H1 (cell line): ENCODE data around the gene FUNDC1. TPM values are rescaled to one million over a fixed set of nuclear protein-coding genes. Genes with fewer than 3 reads are reported as not detected.

Experiments
- CTCF ChIA-PET: fragments of 300-600 bp; sonication (Branson Sonifier 250); formaldehyde crosslinking; loops from one replicate; lab custom pipeline; 2021; ENCODE audit not compliant: partially characterized antibody; lab: Charles Lee
- POLR2A ChIA-PET: fragments of 300-600 bp; sonication (Branson Sonifier 250); formaldehyde crosslinking; loops from one replicate; lab custom pipeline; 2021; ENCODE audit warnings: inconsistent platforms; ENCODE audit not compliant: partially characterized antibody; lab: Charles Lee
- DNase-seq, 2 experiments: peaks; one replicate each; pipeline versions ENCODE4 v3.0.0 to v3.0.0-alpha.2; 2010 to 2022; ENCODE audit warnings: low spot score in 2 of 2, low read depth in 1 of 2, mixed read lengths in 1 of 2
- FAIRE-seq: peaks from 2 replicates; lab custom pipeline; 2011; peaks lifted over from hg19 to GRCh38; lab: Jason Lieb, UNC
- H2AFZ ChIP-seq: 2 replicates; pipeline ENCODE4 v1.8.1; 2012; ENCODE audit warnings: low read length, inconsistent platforms
- H2AK5ac ChIP-seq: 2 replicates; pipeline ENCODE4 v1.6.1; 2013; ENCODE audit warnings: low read depth, low read length
- H2BK120ac ChIP-seq: replicated peaks from 2 replicates; pipeline ENCODE3; 2013; ENCODE audit warnings: low read depth, low read length, inconsistent platforms
- H2BK12ac ChIP-seq: 2 replicates; pipeline ENCODE4 v1.6.1; 2013; ENCODE audit warnings: low read depth, low read length
- H2BK15ac ChIP-seq: 2 replicates; pipeline ENCODE4 v1.6.1; 2013; ENCODE audit warnings: low read length
- H2BK20ac ChIP-seq: 2 replicates; pipeline ENCODE4 v1.6.1; 2013; ENCODE audit warnings: low read length
- H2BK5ac ChIP-seq: 2 replicates; pipeline ENCODE4 v1.6.1; 2013; ENCODE audit warnings: low read depth, low read length
- H3K14ac ChIP-seq: 2 replicates; pipeline ENCODE4 v1.6.1; 2013; ENCODE audit warnings: inconsistent platforms; ENCODE audit not compliant: insufficient read length
- H3K18ac ChIP-seq: 2 replicates; pipeline ENCODE4 v1.6.1; 2013; ENCODE audit warnings: low read length; ENCODE audit errors: extremely low read depth
- H3K23ac ChIP-seq: 2 replicates; pipeline ENCODE4 v1.6.1; 2013; ENCODE audit warnings: inconsistent platforms; ENCODE audit not compliant: insufficient read length
- H3K23me2 ChIP-seq: 2 replicates; pipeline ENCODE4 v1.6.1; 2013; ENCODE audit warnings: low read depth, low read length
- H3K27ac ChIP-seq: 2 replicates; pipeline ENCODE4 v1.6.1; 2011; ENCODE audit warnings: low read depth, low read length, inconsistent platforms
- H3K27me3 ChIP-seq, 4 experiments: replicated peaks in 1 of 4; 1 replicate in 1 of 4; 2 replicates in 3 of 4; pipeline versions ENCODE4 v1.6.1 to v1.8.1; 2011 to 2013; ENCODE audit warnings: low read length in 3 of 4, mild to moderate bottlenecking in 3 of 4, inconsistent platforms in 2 of 4, mixed read lengths in 2 of 4, moderate library complexity in 1 of 4; ENCODE audit not compliant: control insufficient read depth in 3 of 4, insufficient read depth in 3 of 4; ENCODE audit errors: extremely low read depth in 1 of 4
- H3K36me3 ChIP-seq, 4 experiments: 2 replicates each; pipeline versions ENCODE4 v1.6.1 to v1.8.1; 2011 to 2013; ENCODE audit warnings: mild to moderate bottlenecking in 4 of 4, low read length in 3 of 4, moderate library complexity in 2 of 4, control low read depth in 1 of 4, inconsistent platforms in 1 of 4; ENCODE audit not compliant: insufficient read depth in 4 of 4, control insufficient read depth in 2 of 4
- H3K4ac ChIP-seq: replicated peaks from 2 replicates; pipeline ENCODE3; 2013; ENCODE audit warnings: low read length, low read depth, mixed read lengths, inconsistent platforms; ENCODE audit not compliant: insufficient read length
- H3K4me1 ChIP-seq, 4 experiments: replicated peaks in 1 of 4; 1 replicate in 1 of 4; 2 replicates in 3 of 4; pipeline versions ENCODE4 v1.6.1 to v1.8.1; 2011 to 2013; ENCODE audit warnings: low read length in 3 of 4, inconsistent platforms in 2 of 4, mixed read lengths in 1 of 4; ENCODE audit not compliant: insufficient read depth in 4 of 4, control insufficient read depth in 3 of 4
- H3K4me2 ChIP-seq, 2 experiments: 2 replicates each; pipeline versions ENCODE4 v1.6.1 to v1.8.1; 2011 to 2013; ENCODE audit warnings: low read depth in 2 of 2, low read length in 2 of 2, control low read depth in 1 of 2, inconsistent platforms in 1 of 2, mild to moderate bottlenecking in 1 of 2; ENCODE audit not compliant: insufficient read depth in 1 of 2
- H3K4me3 ChIP-seq, 4 experiments: fragments of 200-600, 300-600 bp in 1 of 4; sonication (generic), shearing (Covaris generic), sonication (Bioruptor Twin) in 1 of 4; 2 replicates each; pipeline versions ENCODE4 v1.5.1 to v1.8.1; 2011 to 2016; ENCODE audit warnings: low read length in 4 of 4, low read depth in 3 of 4, control low read depth in 2 of 4, inconsistent platforms in 2 of 4, mild to moderate bottlenecking in 2 of 4, mixed read lengths in 1 of 4, moderate library complexity in 1 of 4; ENCODE audit not compliant: insufficient read depth in 2 of 4; ENCODE audit errors: extremely low read depth in 1 of 4
- H3K56ac ChIP-seq: replicated peaks from 2 replicates; pipeline ENCODE3; 2013; ENCODE audit warnings: low read depth, mild to moderate bottlenecking, mixed read lengths, low read length, inconsistent platforms; ENCODE audit not compliant: insufficient read length
- H3K79me1 ChIP-seq: 2 replicates; pipeline ENCODE4 v1.6.1; 2013; ENCODE audit warnings: low read depth, low read length, control low read depth
- H3K79me2 ChIP-seq, 2 experiments: 2 replicates each; pipeline versions ENCODE4 v1.6.1 to v1.8.1; 2012 to 2013; ENCODE audit warnings: low read length in 2 of 2, mild to moderate bottlenecking in 2 of 2, inconsistent platforms in 1 of 2; ENCODE audit not compliant: insufficient read depth in 2 of 2, control insufficient read depth in 1 of 2
- H3K9ac ChIP-seq, 4 experiments: replicated peaks in 1 of 4; 1 replicate in 1 of 4; 2 replicates in 3 of 4; pipeline versions ENCODE4 v1.6.1 to v1.8.1; 2011 to 2013; ENCODE audit warnings: low read depth in 3 of 4, low read length in 3 of 4, control low read depth in 2 of 4, mild to moderate bottlenecking in 2 of 4, moderate library complexity in 2 of 4, inconsistent platforms in 1 of 4; ENCODE audit errors: extremely low read depth in 1 of 4
- H3K9me3 ChIP-seq, 2 experiments: 2 replicates each; pipeline versions ENCODE4 v1.6.1 to v1.8.1; 2012 to 2013; ENCODE audit warnings: mild to moderate bottlenecking in 2 of 2, moderate library complexity in 2 of 2, control low read depth in 1 of 2, inconsistent platforms in 1 of 2, low read depth in 1 of 2, low read length in 1 of 2, mixed read lengths in 1 of 2; ENCODE audit not compliant: insufficient read depth in 2 of 2
- H4K20me1 ChIP-seq, 2 experiments: replicated peaks in 1 of 2; 2 replicates each; pipeline versions ENCODE3 to v1.8.1; 2011 to 2013; ENCODE audit warnings: inconsistent platforms in 2 of 2, low read length in 2 of 2, mild to moderate bottlenecking in 1 of 2; ENCODE audit not compliant: insufficient read depth in 2 of 2, control insufficient read depth in 1 of 2
- H4K5ac ChIP-seq: 2 replicates; pipeline ENCODE4 v1.6.1; 2013; ENCODE audit warnings: low read length, low read depth, mixed read lengths, inconsistent platforms; ENCODE audit not compliant: insufficient read length
- H4K8ac ChIP-seq: 2 replicates; pipeline ENCODE4 v1.8.0; 2013; ENCODE audit warnings: mild to moderate bottlenecking, moderate library complexity, low read length, inconsistent platforms; ENCODE audit not compliant: insufficient read depth; ENCODE audit errors: extremely low read depth
- H4K91ac ChIP-seq: replicated peaks from 2 replicates; pipeline ENCODE3; 2013; ENCODE audit warnings: low read length, mixed read lengths, inconsistent platforms; ENCODE audit not compliant: insufficient read length
- CBX5 ChIP-seq: fragments of 300-800, 300-1000 bp; sonication (generic); IDR thresholded peaks from 2 replicates; pipeline ENCODE4 v1.7.1; 2016; ENCODE audit warnings: antibody characterized with exemption, low read length, low read depth
- CHD2 ChIP-seq: IDR thresholded peaks from 2 replicates; pipeline ENCODE4 v1.6.1; 2012; ENCODE audit warnings: low read length, improper control_type of control experiment
- FOSL1 ChIP-seq: IDR thresholded peaks from 2 replicates; pipeline ENCODE4 v1.6.1; 2011; ENCODE audit warnings: mild to moderate bottlenecking, low read depth, low read length, moderate library complexity; ENCODE audit not compliant: insufficient read depth
- JUND ChIP-seq: IDR thresholded peaks from 2 replicates; pipeline ENCODE4 v1.6.1; 2011; ENCODE audit warnings: mild to moderate bottlenecking, improper control_type of control experiment, low read length
- SIRT6 ChIP-seq: IDR thresholded peaks from one replicate; pipeline ENCODE4 v1.7.1; 2012; ENCODE audit warnings: low read length, inconsistent platforms
- TAF7 ChIP-seq: optimal IDR thresholded peaks from 2 replicates; pipeline ENCODE3; 2011; ENCODE audit warnings: low read depth, mild to moderate bottlenecking, inconsistent platforms, low read length, moderate library complexity, borderline replicate concordance
- ZNF274 ChIP-seq: IDR thresholded peaks from 2 replicates; pipeline ENCODE4 v1.7.0; 2012; ENCODE audit warnings: low read length, borderline replicate concordance; ENCODE audit errors: extremely low read depth
- WGBS, 2 experiments: shearing (Covaris generic) in 1 of 2; methylation state at CpG; one replicate each; pipeline versions ENCODE4 v1.1.6 to v1.1.7; 2013 to 2015; ENCODE audit warnings: low lambda C conversion rate in 2 of 2, mixed read lengths in 2 of 2, inconsistent platforms in 1 of 2, low coverage in 1 of 2, missing lambda C conversion rate in 1 of 2; ENCODE audit not compliant: insufficient replicate concordance in 2 of 2, insufficient coverage in 1 of 2, insufficient read length in 1 of 2; ENCODE audit errors: extremely low coverage in 1 of 2, missing lambda C conversion rate in 1 of 2; 5-methylcytosine and 5-hydroxymethylcytosine counted together
- polyA plus RNA-seq, 7 experiments: library from polyadenylated mRNA; depleted of rRNA in 3 of 7; stranded (reverse) in 5 of 7; unstranded in 2 of 7; fragments of >200 nt in 5 of 7; fragments of 200-250 nt in 2 of 7; gene quantifications; 1 replicate in 5 of 7; 2 replicates in 1 of 7; 4 replicates in 1 of 7; pipeline versions ENCODE4 v1.2.1 to v1.2.3, GENCODE V29; 2011 to 2013; ENCODE audit warnings: missing spikeins in 2 of 7, mixed read lengths in 2 of 7
- total RNA-seq: library from RNA; stranded (reverse); fragmentation: NEBNext Ultra II Directional; extraction: Animal tissue kit (Norgen Biotek cat#: 25700); gene quantifications from 2 replicates; pipeline ENCODE4 v1.2.1, GENCODE V29; 2021

FUNDC1 gene
- total and polyA plus RNA-seq, 2 of the 8 experiments (the other 6 are each of a cell fraction or from before 2014, with no cell fraction given), result 13.7 to 24.1 TPM

DNA sequence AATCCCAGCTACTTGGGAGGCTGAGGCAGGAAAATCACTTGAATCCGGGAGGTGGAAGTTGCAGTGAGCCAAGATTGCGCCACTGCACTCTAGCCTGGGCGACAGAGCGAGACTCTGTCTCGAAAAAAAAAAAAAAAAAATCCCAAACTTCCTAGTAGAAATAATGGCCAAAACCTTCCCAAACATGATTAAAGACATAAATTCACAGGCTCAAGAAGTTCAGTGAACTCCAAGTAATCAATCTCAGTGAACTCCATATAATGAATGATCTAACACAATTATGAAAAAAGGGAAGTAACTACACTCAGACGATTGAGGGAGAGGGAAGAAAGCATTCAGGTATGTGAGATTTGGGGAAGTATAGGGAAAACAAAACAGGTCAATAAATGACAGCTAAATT, 6.5 kb downstream of the FUNDC1 start:
- Histone ChIP-seq H3K4me3 (no peak overlapping the region), H3K14ac (no peak overlapping the region), H3K4me1 (no peaks in the 10 kb centered on the region), H3K23ac (no peak overlapping the region), H3K23me2 (no peaks in the 10 kb centered on the region), H3K27me3 (no peaks in the 10 kb centered on the region), H2BK5ac (no peak overlapping the region), H2BK20ac (no peak overlapping the region), H3K18ac (no peak overlapping the region), H3K79me1 (no peaks in the 10 kb centered on the region; the same call in 1 of the 2 replicates), H2BK15ac (no peak overlapping the region), H4K5ac (no peak overlapping the region), H2AK5ac (no peak overlapping the region), H4K91ac (no peak overlapping the region), H2AFZ (no peak overlapping the region), H4K20me1 (no peaks in the 10 kb centered on the region), H3K56ac (no peak overlapping the region), H3K9ac (no peak overlapping the region), H3K4me2 (no peak overlapping the region), H3K27ac (no peak overlapping the region), H2BK120ac (no peak overlapping the region), H2BK12ac (no peak overlapping the region), H3K4ac (no peak overlapping the region), H3K9me3 (no peaks in the 10 kb centered on the region), H3K36me3 (peaks cover 0 to 17% (median 3%) of the 10 kb centered on the region in 4 experiments; a peak in 4 of 8 replicates), H3K79me2 (peaks cover 0 to 17% of the 10 kb centered on the region in 2 experiments; a peak in 2 of 4 replicates), H4K8ac (no peak overlapping the region)
- no peak for TF ChIP-seq SIRT6
- no peak for TF ChIP-seq CHD2
- TF ChIP-seq JUND, result no peak
- TF ChIP-seq ZNF274, result no peak
- no peak for TF ChIP-seq TAF7
- no peak for TF ChIP-seq CBX5
- TF ChIP-seq FOSL1, result no peak
- no peak for FAIRE-seq
- ChIA-PET POLR2A (no interaction called here), CTCF (no interaction called here)
- no peak for DNase-seq
- 83% methylated on average over 1 of the region's 6 CpGs; no CpG with 5 or more reads in 1 of the 2 experiments for WGBS, 2 experiments
